NT2/D1 (cell line): ENCODE results near the gene PHYHIPL.

Source experiments
- DNase-seq: peaks from one replicate; pipeline ENCODE4 v3.0.0-alpha.2; 2011; ENCODE audit warnings: low read depth, low spot score
- H3K27me3 ChIP-seq: 2 replicates; pipeline ENCODE4 v1.6.0; 2011; ENCODE audit warnings: mild to moderate bottlenecking; ENCODE audit not compliant: insufficient read length, insufficient read depth
- H3K36me3 ChIP-seq: 2 replicates; pipeline ENCODE4 v1.6.1; 2011; ENCODE audit warnings: mild to moderate bottlenecking, low read length, mixed read lengths; ENCODE audit not compliant: insufficient read depth, insufficient read length
- H3K4me1 ChIP-seq: 2 replicates; pipeline ENCODE4 v1.5.1; 2011; ENCODE audit not compliant: insufficient read depth, insufficient read length
- H3K4me3 ChIP-seq: 2 replicates; pipeline ENCODE4 v1.5.1; 2011; ENCODE audit warnings: low read depth; ENCODE audit not compliant: insufficient read length
- H3K9ac ChIP-seq: 2 replicates; pipeline ENCODE4 v1.6.0; 2011; ENCODE audit warnings: low read depth; ENCODE audit not compliant: insufficient read length
- H3K9me3 ChIP-seq: 2 replicates; pipeline ENCODE4 v1.5.1; 2011; ENCODE audit warnings: mild to moderate bottlenecking, low read length; ENCODE audit not compliant: insufficient read depth
- SUZ12 ChIP-seq: IDR thresholded peaks from 2 replicates; pipeline ENCODE4 v1.6.1; 2011; ENCODE audit not compliant: insufficient read length, insufficient read depth; ENCODE audit errors: extremely low read depth
- YY1 ChIP-seq: IDR thresholded peaks from 2 replicates; pipeline ENCODE4 v1.6.1; 2011; ENCODE audit not compliant: insufficient read length, insufficient read depth
- ZNF274 ChIP-seq: IDR thresholded peaks from 2 replicates; pipeline ENCODE4 v1.6.1; 2011; ENCODE audit warnings: mild to moderate bottlenecking, low read depth, low read length

PHYHIPL gene

DNA sequence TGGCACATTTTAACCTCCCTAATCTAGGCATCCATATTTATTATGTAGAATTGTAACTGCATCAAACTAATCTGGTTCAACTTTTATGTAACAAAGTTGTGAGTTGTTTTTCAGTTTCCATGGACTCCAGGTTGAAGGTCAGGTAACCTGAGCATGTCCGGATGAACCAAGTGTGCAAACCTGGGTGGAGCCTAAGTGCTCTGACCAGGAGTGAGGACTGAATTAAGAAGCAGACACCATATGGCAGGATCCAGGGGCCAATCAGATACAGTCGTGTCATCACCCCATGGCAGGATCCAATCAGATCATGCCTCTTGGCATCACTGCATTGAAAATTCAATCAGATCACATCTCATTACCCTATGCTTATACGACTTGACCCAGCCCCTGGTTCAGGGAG is 41.2 kb upstream of the PHYHIPL start:
- Histone ChIP-seq H3K4me3 (no peak overlapping the region), H3K36me3 (no peaks in the 10 kb centered on the region), H3K9ac (no peak overlapping the region), H3K9me3 (no peaks in the 10 kb centered on the region), H3K27me3 (no peaks in the 10 kb centered on the region), H3K4me1 (no peaks in the 10 kb centered on the region)
- DNase-seq, result no peak
- TF ChIP-seq SUZ12 (no peak), ZNF274 (no peak), YY1 (no peak)

DNA sequence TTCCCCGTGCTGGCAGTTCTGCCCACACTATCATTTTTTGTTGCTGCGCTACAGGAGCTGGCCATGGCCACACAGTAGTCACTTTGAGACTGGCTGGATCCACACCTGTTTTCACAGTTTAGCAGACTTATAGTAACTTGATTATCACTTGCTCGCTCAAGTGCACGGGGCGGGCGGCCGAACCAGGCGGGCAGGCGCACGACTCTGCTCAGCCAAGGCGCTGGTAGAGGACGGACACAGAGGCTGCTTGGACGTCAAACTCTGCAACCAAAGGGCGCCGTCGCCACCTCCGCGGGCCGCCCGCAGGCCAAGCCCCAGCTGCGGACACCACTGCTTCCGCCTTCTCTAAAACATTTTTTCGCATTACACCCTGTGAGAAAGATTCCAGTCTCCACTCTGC is 38.4 kb upstream of the PHYHIPL start:
- H3K4me1 ChIP-seq, result no peaks in the 10 kb centered on the region
- no peak for DNase-seq
- H3K9me3 ChIP-seq, result no peaks in the 10 kb centered on the region
- H3K9ac ChIP-seq, result no peak overlapping the region
- no peak overlapping the region for H3K4me3 ChIP-seq
- H3K27me3 ChIP-seq, result no peaks in the 10 kb centered on the region
- no peaks in the 10 kb centered on the region for H3K36me3 ChIP-seq
- TF ChIP-seq YY1, result no peak
- no peak for TF ChIP-seq SUZ12
- TF ChIP-seq ZNF274, result no peak

DNA sequence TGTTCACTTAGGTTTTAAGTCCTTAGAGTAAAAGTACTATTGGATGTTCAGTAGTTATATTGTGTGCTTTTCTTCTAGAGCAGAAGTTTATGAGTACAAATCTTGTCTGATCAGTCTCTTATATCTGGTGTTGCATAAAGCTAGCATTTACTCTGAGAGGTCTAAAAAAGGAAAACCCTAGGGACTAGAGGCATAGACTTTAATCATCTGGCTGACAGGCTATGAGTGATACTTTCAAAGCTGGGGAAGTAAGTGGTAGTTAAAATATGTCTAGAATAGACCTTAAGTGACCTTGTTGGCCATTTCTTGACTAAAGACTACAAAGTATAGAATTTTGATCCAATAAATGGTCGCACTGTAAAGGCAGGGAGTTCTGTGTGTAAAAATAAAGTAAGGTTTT is 32.9 kb upstream of the PHYHIPL start:
- no peaks in the 10 kb centered on the region for H3K27me3 ChIP-seq
- H3K9me3 ChIP-seq, result no peaks in the 10 kb centered on the region
- no peak overlapping the region for H3K9ac ChIP-seq
- no peak for DNase-seq
- TF ChIP-seq YY1, result no peak
- TF ChIP-seq SUZ12, result no peak
- TF ChIP-seq ZNF274, result no peak
- no peaks in the 10 kb centered on the region for H3K36me3 ChIP-seq
- no peak overlapping the region for H3K4me3 ChIP-seq
- H3K4me1 ChIP-seq, result no peaks in the 10 kb centered on the region

DNA sequence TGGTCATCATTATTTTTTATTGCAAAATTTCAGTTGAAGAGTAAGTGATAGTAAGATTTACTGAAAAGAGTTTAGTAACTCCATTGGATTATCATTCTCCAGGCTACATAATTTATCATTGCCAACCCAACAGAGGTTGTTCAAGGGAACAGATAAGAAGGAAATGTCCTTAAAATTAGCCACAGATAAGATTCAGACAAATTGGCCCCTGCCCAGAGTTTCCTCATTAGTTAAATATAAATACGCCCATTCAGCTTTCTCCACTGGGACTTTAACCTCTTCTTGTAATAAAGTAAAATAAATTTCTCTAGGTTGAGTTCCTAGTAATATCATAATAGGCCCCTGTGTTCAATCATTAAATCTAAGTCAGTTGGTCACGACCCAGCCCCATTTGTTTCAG is 27.7 kb upstream of the PHYHIPL start:
- H3K9me3 ChIP-seq, result no peaks in the 10 kb centered on the region
- no peak for DNase-seq
- H3K4me3 ChIP-seq, result no peak overlapping the region
- H3K27me3 ChIP-seq, result no peaks in the 10 kb centered on the region
- H3K36me3 ChIP-seq, result no peaks in the 10 kb centered on the region
- no peak for TF ChIP-seq SUZ12
- no peak for TF ChIP-seq YY1
- TF ChIP-seq ZNF274, result no peak
- no peak overlapping the region for H3K9ac ChIP-seq
- no peaks in the 10 kb centered on the region for H3K4me1 ChIP-seq

- H3K27me3 ChIP-seq, result no peaks in the 10 kb centered on the region
- TF ChIP-seq SUZ12 (no peak), ZNF274 (no peak), YY1 (no peak)
- H3K4me1 ChIP-seq, result no peaks in the 10 kb centered on the region
- no peak overlapping the region for H3K9ac ChIP-seq
- H3K9me3 ChIP-seq, result no peaks in the 10 kb centered on the region
- no peak for DNase-seq
- no peak overlapping the region for H3K4me3 ChIP-seq
- no peaks in the 10 kb centered on the region for H3K36me3 ChIP-seq
These were observed 20.9 kb upstream of the PHYHIPL start for GRCh38 chr10:59155556-59155955.

- Histone ChIP-seq H3K9me3 (no peaks in the 10 kb centered on the region), H3K4me1 (no peaks in the 10 kb centered on the region), H3K9ac (no peak overlapping the region), H3K4me3 (no peak overlapping the region), H3K36me3 (no peaks in the 10 kb centered on the region), H3K27me3 (no peaks in the 10 kb centered on the region)
- TF ChIP-seq SUZ12 (no peak), YY1 (no peak), ZNF274 (no peak)
- no peak for DNase-seq
These were observed 8.9 kb upstream of the PHYHIPL start for GRCh38 chr10:59167512-59167911.

- Histone ChIP-seq H3K4me1 (no peaks in the 10 kb centered on the region), H3K4me3 (no peak overlapping the region)
- TF ChIP-seq ZNF274 (no peak), SUZ12 (no peak), YY1 (no peak)
These were observed 3.9 kb upstream of the PHYHIPL start for GRCh38 chr10:59172567-59172966.

GRCh38 chr10:59173414-59173813 is 3.0 kb upstream of the PHYHIPL start:
- no peak overlapping the region for H3K9ac ChIP-seq
- no peak overlapping the region for H3K4me3 ChIP-seq
- no peaks in the 10 kb centered on the region for H3K9me3 ChIP-seq
- no peak for DNase-seq
- peaks cover 17% of the 10 kb centered on the region for H3K27me3 ChIP-seq
- TF ChIP-seq YY1 (no peak), SUZ12 (no peak), ZNF274 (no peak)
- no peaks in the 10 kb centered on the region for H3K4me1 ChIP-seq
- no peaks in the 10 kb centered on the region for H3K36me3 ChIP-seq

More at GRCh38 chr10:59172567-59172966, 3.9 kb upstream of the PHYHIPL start:
- no peak overlapping the region for H3K9ac ChIP-seq
- H3K9me3 ChIP-seq, result no peaks in the 10 kb centered on the region
- peaks cover 17% of the 10 kb centered on the region for H3K27me3 ChIP-seq
- H3K36me3 ChIP-seq, result no peaks in the 10 kb centered on the region
- DNase-seq, result no peak
